Large intestine (tissue), 3 donors: ENCODE measurements around the gene GGACT. TPM values are rescaled to one million over a fixed set of nuclear protein-coding genes. Genes with fewer than 3 reads are reported as not detected.

Experiments used
- DNase-seq, 2 donors: peaks; one replicate each; pipeline versions ENCODE4 v3.0.0 to v3.0.0-alpha.2; 2013
- H3K27ac ChIP-seq: one replicate; pipeline ENCODE4 v1.5.1; 2013; ENCODE audit warnings: low read length
- H3K27me3 ChIP-seq: 2 replicates; pipeline ENCODE4 v1.6.1; 2013; ENCODE audit warnings: low read length; ENCODE audit not compliant: control insufficient read depth, insufficient read depth
- H3K36me3 ChIP-seq: 2 replicates; pipeline ENCODE4 v1.6.1; 2013; ENCODE audit warnings: low read length; ENCODE audit not compliant: control insufficient read depth, insufficient read depth
- H3K4me1 ChIP-seq: one replicate; pipeline ENCODE4 v1.6.1; 2013; ENCODE audit warnings: low read length; ENCODE audit not compliant: control insufficient read depth, insufficient read depth
- H3K4me3 ChIP-seq: one replicate; pipeline ENCODE4 v1.5.1; 2013; ENCODE audit warnings: low read length
- H3K9me3 ChIP-seq: one replicate; pipeline ENCODE4 v1.6.1; 2013; ENCODE audit warnings: mild to moderate bottlenecking, low read depth, low read length, moderate library complexity; ENCODE audit not compliant: control insufficient read depth
- WGBS: methylation state at CpG from one replicate; pipeline ENCODE4 v1.1.5; 2013; ENCODE audit warnings: low lambda C conversion rate; ENCODE audit not compliant: insufficient coverage; 5-methylcytosine and 5-hydroxymethylcytosine counted together
- polyA plus RNA-seq: library from polyadenylated mRNA; unstranded; fragments of 120-200 nt; gene quantifications from one replicate; pipeline ENCODE4 v1.2.1, GENCODE V29; 2013

The GGACT gene
- polyA plus RNA-seq, 1 donor = 11.3 TPM

DNA sequence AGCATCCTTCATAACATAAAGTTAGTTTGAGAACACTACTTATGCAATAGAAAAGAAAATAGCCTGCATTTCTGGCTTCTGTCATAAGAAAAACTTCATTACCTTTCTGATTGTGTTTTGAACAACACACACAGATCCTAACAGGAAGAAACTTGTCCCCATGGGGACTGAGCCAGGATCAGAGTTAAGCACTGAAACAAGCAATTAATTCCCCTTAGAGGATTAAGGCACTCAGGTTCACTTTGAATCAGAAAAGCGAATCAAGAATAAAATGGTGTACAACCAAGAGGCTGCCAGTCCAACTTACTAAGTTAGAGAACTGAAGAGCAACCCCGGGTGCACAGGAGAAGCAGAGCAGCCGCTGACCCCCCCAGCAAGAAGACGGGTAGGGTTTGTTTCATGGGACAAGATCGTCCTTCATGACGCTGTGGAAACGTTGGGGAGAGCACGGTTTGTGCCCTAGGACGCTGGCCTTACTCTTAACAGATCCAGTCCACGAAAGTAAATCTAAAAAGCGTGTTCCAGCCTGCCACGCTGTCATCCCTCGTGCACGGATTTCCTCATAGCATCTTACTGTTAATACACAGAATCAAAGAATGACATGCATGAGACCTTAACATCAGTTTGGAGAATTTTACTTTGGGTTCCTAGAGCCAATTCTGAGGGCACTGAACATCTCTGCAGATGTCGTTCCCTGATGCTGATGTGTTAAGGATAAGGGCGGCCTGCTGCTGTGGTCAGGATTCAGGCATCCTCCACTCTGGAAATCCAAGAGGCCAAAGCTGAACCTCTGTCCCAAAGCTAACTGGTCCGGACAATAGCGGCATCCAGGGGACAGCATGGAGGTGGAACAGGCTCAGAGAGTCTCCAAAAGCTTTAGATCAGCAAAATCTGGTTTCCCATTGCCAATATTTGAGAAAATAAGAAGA lies 46.4 kb downstream of the GGACT start:
- Histone ChIP-seq H3K27me3 (no peaks in the 10 kb centered on the region), H3K9me3 (peaks cover 3% of the 10 kb centered on the region), H3K4me3 (no peak overlapping the region), H3K27ac (no peak overlapping the region), H3K4me1 (peaks cover 3% of the 10 kb centered on the region), H3K36me3 (no peaks in the 10 kb centered on the region)
- DNase-seq = no peak
- no CpG with 5 or more reads among the region's 18 CpGs for WGBS

DNA sequence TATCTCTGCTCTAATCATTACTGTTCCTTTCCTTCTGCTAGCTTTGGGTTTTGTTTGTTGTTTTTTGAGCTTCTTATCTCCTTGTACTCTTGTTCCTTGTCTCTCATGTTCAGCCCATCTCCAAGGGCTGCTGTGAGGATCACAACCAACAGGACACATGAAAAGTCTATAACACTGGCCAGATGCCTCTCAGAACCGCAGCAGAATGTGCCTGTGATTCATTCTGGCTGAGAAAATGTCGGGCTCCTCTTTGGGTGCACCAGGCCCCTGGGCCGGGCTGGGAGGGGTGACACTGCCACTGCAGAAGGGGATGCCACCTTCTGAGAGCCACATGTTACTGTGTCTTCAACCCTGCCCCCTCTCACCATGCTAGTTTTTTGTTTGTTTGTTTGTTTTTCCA lies 48.0 kb downstream of the GGACT start:
- peaks cover 3% of the 10 kb centered on the region for H3K4me1 ChIP-seq
- no peak overlapping the region for H3K27ac ChIP-seq
- WGBS = no CpG with 5 or more reads among the region's 3 CpGs
- H3K9me3 ChIP-seq = peaks cover 3% of the 10 kb centered on the region
- H3K4me3 ChIP-seq = no peak overlapping the region
- H3K36me3 ChIP-seq = no peaks in the 10 kb centered on the region
- H3K27me3 ChIP-seq = no peaks in the 10 kb centered on the region
- no peak for DNase-seq

DNA sequence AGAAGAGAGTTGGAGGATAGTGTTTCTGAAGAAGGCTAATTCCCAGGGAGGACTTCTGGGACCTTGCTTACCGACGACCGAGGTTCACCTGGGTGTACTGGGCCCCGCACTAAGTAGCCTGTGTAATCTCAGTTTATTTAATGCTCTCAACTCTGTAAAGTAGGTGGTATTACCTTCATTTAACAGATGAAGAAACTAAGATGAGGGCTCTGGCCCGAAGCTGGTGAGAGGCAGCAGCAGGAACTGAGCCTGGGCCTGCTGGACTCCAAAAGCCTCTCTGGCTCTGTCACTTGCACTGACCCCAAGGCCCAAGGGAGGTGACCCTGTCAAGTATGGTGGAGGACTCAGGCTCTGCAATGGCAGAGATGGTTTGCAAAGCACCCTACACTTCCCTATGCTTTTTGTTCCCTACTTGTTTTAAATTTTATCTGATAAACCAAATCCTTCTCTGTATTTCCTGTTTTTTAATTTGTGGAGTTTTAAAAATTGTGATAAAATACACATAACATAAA lies 50.6 kb downstream of the GGACT start:
- H3K27ac ChIP-seq = no peak overlapping the region
- H3K9me3 ChIP-seq = no peaks in the 10 kb centered on the region
- H3K27me3 ChIP-seq = no peaks in the 10 kb centered on the region
- peaks cover 3% of the 10 kb centered on the region for H3K4me1 ChIP-seq
- no peak overlapping the region for H3K4me3 ChIP-seq
- WGBS = no CpG with 5 or more reads among the region's 5 CpGs
- DNase-seq = no peak
- peaks cover 6% of the 10 kb centered on the region for H3K36me3 ChIP-seq

DNA sequence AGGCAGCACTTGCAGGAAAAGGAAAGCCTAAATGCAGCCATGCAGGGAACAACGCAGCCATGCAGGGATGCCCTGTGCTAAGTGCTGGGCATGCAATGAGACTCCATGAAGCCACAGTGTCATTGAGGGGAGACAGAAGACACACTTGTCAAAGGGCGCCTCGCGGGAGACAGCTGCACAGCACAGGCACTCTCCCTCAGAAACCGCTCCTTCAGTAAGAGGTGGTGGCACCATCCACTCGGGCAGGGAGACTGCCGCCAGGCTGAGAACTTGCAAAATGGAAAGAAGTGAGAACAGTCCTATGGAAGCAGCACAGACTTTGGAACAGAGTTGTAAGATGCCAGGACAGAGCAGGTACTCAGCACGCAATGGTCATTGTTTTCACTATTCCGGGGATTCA lies 51.1 kb downstream of the GGACT start:
- no CpG with 5 or more reads among the region's 9 CpGs for WGBS
- Histone ChIP-seq H3K27me3 (no peaks in the 10 kb centered on the region), H3K4me3 (no peak overlapping the region), H3K27ac (no peak overlapping the region), H3K36me3 (peaks cover 8% of the 10 kb centered on the region), H3K9me3 (peaks cover 1% of the 10 kb centered on the region), H3K4me1 (peaks cover 3% of the 10 kb centered on the region)
- DNase-seq = no peak

DNA sequence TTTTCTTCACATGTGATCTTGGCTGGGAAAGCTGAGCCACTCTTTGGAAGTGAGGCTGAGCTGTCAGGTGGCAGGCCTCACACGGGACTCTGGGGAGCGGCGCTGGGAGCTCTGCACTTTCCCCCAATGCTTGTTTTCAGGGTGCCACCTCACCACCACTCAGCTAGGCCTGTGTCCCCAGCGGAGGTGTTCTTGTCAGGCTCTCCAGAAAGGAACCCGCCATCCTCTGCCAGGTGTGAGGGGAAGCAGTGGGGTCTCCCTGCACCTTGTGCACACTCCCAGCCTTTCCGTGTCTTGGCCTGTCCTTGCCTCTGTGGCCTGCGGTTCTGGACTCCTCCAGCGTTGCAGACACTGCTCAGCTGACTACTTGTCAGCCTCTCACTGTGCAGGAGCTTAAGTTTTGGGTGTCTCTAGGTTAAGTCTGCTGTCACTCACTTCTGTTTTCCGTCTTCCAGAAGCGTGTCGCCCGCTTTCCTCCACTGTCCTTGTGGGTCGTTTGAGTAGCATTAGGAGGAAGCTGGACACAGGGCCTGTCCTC lies 51.9 kb downstream of the GGACT start:
- H3K4me1 ChIP-seq = peaks cover 3% of the 10 kb centered on the region
- no peak overlapping the region for H3K4me3 ChIP-seq
- H3K27me3 ChIP-seq = no peaks in the 10 kb centered on the region
- peaks cover 7% of the 10 kb centered on the region for H3K9me3 ChIP-seq
- WGBS = 100% methylated on average over 4 of the region's 13 CpGs
- DNase-seq = no peak
- H3K27ac ChIP-seq = no peak overlapping the region
- peaks cover 12% of the 10 kb centered on the region for H3K36me3 ChIP-seq

DNA sequence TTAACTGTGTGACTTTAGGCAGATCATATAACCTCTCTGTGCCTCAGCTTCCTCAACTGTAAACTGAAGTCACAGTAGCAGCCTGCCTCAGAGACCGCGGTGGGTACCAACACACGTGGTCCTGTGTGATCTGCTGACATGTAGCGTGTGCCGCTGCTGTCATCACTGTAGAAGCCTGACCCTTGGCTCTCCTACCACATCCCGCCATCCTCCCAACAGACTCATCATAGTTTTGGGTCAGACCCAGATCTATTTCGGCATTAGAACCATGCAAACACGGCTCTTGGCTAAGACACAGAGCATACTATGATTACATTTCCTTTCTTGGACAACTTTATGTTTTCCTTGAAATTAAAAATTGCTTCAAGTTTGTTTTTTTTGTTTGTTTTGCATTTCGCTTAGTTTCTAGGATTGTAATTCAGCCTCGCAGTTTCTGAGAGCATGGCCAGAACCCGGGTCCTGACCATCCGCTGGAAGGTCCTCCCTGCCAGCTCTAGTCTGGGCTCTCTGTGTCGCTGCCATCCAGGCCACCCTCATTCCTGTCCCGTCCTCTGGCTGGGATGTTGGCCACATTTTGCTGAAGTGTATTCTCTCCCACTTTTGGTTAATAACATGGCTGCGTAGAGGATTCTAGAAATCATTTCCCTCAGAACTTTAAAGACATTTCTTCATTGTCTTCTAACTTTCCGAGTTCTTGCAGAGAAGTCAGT lies 53.0 kb downstream of the GGACT start:
- no peaks in the 10 kb centered on the region for H3K27me3 ChIP-seq
- H3K36me3 ChIP-seq = peaks cover 18% of the 10 kb centered on the region
- WGBS = 96% methylated on average over 4 of the region's 16 CpGs
- H3K9me3 ChIP-seq = peaks cover 7% of the 10 kb centered on the region
- H3K27ac ChIP-seq = no peak overlapping the region
- no peak overlapping the region for H3K4me3 ChIP-seq
- no peak for DNase-seq
- H3K4me1 ChIP-seq = peaks cover 3% of the 10 kb centered on the region

DNA sequence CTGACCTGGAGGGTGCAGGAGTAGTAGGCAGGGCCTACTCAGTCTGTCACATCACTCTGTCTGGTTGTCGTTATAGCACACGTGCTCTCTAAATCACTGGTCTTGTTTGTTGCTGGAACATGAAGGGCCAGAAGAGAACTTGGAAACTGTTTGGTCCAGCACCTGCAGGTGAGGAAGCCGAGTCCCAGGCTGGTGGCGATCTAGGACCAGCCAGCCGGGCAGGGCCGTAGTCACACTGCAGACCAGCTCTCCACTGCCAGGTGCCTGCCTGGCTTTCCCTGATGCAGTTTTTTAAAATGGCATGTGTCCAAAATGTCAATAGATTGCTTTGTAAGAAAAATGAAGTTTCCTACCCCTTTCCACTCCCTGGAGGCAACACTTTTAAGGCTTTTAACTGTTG lies 53.7 kb downstream of the GGACT start:
- H3K4me3 ChIP-seq = no peak overlapping the region
- H3K27ac ChIP-seq = no peak overlapping the region
- no peak for DNase-seq
- H3K4me1 ChIP-seq = peaks cover 3% of the 10 kb centered on the region
- peaks cover 20% of the 10 kb centered on the region for H3K36me3 ChIP-seq
- H3K27me3 ChIP-seq = no peaks in the 10 kb centered on the region
- WGBS = no CpG with 5 or more reads among the region's 6 CpGs
- H3K9me3 ChIP-seq = peaks cover 7% of the 10 kb centered on the region

DNA sequence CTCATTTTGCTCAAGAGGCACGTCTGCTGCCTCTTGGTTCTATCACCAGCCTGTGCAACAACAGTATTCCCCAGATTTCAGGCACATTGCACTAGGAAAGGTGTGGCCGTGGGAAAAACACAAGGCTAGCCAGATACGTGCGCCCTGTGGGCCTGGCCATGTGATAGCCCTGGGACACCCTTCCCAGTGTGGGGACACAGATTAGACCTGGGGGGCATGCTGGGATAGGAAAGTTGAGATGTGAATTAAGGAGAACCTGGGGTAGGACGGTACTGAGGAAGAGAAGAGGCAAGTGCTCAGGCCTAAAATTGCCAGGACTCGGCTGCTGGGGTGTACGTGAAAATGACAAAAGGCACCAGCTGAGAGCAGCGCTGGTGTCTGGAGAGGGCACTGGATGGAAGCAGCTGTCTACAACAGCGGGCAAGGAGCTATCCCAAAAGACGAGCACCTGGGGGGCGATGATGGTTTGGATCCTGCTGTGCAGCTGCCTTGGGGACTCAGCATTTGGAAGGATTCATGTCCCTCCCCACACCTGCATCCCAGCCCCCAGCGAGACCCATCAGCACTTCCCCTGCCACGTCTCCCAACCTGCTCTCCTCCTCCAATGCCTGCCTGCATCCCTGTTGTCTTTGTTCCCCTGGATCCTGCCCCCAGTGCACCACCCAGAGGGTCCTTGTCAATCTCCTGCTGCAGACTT lies 54.3 kb downstream of the GGACT start:
- H3K27me3 ChIP-seq = no peaks in the 10 kb centered on the region
- peaks cover 3% of the 10 kb centered on the region for H3K4me1 ChIP-seq
- H3K36me3 ChIP-seq = peaks cover 26% of the 10 kb centered on the region
- peaks cover 7% of the 10 kb centered on the region for H3K9me3 ChIP-seq
- DNase-seq = no peak
- no CpG with 5 or more reads among the region's 13 CpGs for WGBS
- no peak overlapping the region for H3K4me3 ChIP-seq
- no peak overlapping the region for H3K27ac ChIP-seq

DNA sequence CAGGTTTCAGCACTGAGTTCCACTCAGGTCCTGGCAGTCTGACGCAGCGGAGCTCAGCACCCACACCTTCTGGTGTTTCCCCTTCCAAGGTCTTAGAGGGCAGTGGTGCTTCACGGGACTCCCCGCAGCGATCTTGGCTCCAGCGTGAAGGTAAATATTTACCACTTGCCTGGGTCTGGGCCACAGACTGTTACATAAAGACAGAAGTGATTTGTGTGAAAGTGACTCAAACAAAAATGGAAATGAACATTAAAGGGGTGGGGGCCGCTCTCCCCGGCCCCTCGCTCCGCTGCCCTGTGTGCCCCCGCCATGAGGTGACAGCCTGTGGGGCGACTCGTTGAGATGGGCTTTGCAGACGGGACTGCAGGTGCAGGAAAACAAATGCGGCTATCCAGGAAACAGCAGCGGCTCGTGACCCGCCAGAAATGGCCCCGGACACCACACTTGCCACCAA lies 55.0 kb downstream of the GGACT start:
- DNase-seq = no peak
- H3K27ac ChIP-seq = no peak overlapping the region
- peaks cover 7% of the 10 kb centered on the region for H3K9me3 ChIP-seq
- H3K4me1 ChIP-seq = peaks cover 3% of the 10 kb centered on the region
- H3K27me3 ChIP-seq = no peaks in the 10 kb centered on the region
- no CpG with 5 or more reads among the region's 19 CpGs for WGBS
- H3K4me3 ChIP-seq = no peak overlapping the region
- H3K36me3 ChIP-seq = peaks cover 31% of the 10 kb centered on the region
